ENCODE measurements around the gene IRF7.

- TF ChIP-seq POLR2AphosphoS5 (IDR thresholded peaks at IDR 0.05; ENCODE audit: insufficient read depth, low read depth, low read length), result no peak
- TF ChIP-seq, protein P1, sequence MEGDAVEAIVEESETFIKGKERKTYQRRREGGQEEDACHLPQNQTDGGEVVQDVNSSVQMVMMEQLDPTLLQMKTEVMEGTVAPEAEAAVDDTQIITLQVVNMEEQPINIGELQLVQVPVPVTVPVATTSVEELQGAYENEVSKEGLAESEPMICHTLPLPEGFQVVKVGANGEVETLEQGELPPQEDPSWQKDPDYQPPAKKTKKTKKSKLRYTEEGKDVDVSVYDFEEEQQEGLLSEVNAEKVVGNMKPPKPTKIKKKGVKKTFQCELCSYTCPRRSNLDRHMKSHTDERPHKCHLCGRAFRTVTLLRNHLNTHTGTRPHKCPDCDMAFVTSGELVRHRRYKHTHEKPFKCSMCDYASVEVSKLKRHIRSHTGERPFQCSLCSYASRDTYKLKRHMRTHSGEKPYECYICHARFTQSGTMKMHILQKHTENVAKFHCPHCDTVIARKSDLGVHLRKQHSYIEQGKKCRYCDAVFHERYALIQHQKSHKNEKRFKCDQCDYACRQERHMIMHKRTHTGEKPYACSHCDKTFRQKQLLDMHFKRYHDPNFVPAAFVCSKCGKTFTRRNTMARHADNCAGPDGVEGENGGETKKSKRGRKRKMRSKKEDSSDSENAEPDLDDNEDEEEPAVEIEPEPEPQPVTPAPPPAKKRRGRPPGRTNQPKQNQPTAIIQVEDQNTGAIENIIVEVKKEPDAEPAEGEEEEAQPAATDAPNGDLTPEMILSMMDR (IDR thresholded peaks at IDR 0.05; ENCODE audit: extremely low read depth in 1 of 2, insufficient read depth in 1 of 2, low read depth in 1 of 2, low read length in 2 of 2), result no peak
Measured at GRCh38 chr11:598005-598680, 17.6 kb downstream of the IRF7 start.
